Measurements from ENCODE around the gene TDRD5.

TDRD5 gene

DNA sequence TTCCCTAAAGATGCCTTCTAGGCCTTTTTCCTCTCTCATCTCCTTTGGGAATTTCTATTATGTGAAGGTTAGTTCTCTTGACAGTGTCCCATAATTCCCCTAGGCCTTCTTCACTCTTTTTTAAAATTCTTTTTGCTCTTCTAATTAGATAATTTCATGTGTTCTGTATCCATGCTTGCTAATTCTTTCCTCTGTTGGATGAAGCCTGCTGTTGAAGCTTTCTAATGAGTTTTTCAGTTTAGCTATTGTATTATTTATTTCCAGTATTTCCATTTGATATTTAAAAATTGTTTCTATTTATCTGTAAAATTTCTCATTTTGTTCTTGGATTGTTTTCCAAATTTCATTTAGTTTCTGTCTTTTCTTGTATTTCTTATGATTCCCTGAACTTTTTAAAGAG lies 123.0 kb downstream of the TDRD5 start:
- no peaks in the 10 kb centered on the region for H3K4me1 ChIP-seq (ENCODE audit: control insufficient read depth, low read length)
- no peaks in the 10 kb centered on the region for H3K9me2 ChIP-seq (replicated peaks; ENCODE audit: control insufficient read depth, low read length)
- no peaks in the 10 kb centered on the region for H4K20me1 ChIP-seq (ENCODE audit: control insufficient read depth, insufficient read depth, low read depth, low read length)
- 0 out of 2 replicates have a peak, but pooled peaks cover 2% of the 10 kb centered on the region for H3K27me3 ChIP-seq (ENCODE audit: control insufficient read depth, low read length)
- no peak for TF ChIP-seq EZH2phosphoT487 (IDR thresholded peaks at IDR 0.05; ENCODE audit: borderline replicate concordance, low read length)
- TF ChIP-seq, protein P1, sequence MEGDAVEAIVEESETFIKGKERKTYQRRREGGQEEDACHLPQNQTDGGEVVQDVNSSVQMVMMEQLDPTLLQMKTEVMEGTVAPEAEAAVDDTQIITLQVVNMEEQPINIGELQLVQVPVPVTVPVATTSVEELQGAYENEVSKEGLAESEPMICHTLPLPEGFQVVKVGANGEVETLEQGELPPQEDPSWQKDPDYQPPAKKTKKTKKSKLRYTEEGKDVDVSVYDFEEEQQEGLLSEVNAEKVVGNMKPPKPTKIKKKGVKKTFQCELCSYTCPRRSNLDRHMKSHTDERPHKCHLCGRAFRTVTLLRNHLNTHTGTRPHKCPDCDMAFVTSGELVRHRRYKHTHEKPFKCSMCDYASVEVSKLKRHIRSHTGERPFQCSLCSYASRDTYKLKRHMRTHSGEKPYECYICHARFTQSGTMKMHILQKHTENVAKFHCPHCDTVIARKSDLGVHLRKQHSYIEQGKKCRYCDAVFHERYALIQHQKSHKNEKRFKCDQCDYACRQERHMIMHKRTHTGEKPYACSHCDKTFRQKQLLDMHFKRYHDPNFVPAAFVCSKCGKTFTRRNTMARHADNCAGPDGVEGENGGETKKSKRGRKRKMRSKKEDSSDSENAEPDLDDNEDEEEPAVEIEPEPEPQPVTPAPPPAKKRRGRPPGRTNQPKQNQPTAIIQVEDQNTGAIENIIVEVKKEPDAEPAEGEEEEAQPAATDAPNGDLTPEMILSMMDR (IDR thresholded peaks at IDR 0.05; ENCODE audit: low read depth, low read length, poor library complexity, severe bottlenecking) = no peak
- no peak overlapping the region for H3K4me2 ChIP-seq (ENCODE audit: low read length)
- H3K4me3 ChIP-seq (ENCODE audit: low read length) = no peak overlapping the region
- no peak overlapping the region for H3K27ac ChIP-seq (ENCODE audit: low read depth, low read length)
- no peaks in the 10 kb centered on the region for H3K79me2 ChIP-seq (ENCODE audit: control insufficient read depth, low read length)
- no peaks in the 10 kb centered on the region for H3F3A ChIP-seq (ENCODE audit: control insufficient read depth, insufficient read depth)
- no peaks in the 10 kb centered on the region for H3K36me3 ChIP-seq (ENCODE audit: control insufficient read depth, low read length)
- peaks cover 14% of the 10 kb centered on the region for H3K9me3 ChIP-seq (ENCODE audit: control insufficient read depth, insufficient read depth, low read length)

DNA sequence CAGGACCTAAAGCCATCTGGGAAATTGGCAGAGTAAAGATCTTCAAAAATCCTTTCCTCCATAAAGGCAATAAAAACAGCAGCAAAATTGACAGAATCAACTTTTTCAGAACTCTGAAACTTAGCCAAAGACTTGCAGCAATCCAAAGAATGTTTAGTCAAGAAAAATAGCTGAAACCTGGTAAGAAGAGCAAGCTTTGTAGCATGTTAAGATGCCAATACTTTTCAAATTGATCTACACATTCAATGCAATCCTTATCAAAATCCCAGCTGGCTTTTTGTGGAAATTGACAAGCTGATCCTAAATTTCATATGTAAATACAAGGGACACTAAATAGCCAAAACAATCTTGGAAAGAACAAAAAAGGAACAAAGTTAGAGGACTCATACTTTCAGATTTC lies 127.6 kb downstream of the TDRD5 start:
- Histone ChIP-seq H4K20me1 (ENCODE audit: control insufficient read depth, insufficient read depth, low read depth, low read length) (no peaks in the 10 kb centered on the region), H3K27ac (ENCODE audit: low read depth, low read length) (no peak overlapping the region), H3F3A (ENCODE audit: control insufficient read depth, insufficient read depth) (no peaks in the 10 kb centered on the region), H3K4me2 (ENCODE audit: low read length) (no peak overlapping the region), H3K27me3 (ENCODE audit: control insufficient read depth, low read length) (no peaks in the 10 kb centered on the region), H3K4me3 (ENCODE audit: low read length) (no peak overlapping the region), H3K9me3 (ENCODE audit: control insufficient read depth, insufficient read depth, low read length) (peaks cover 12% of the 10 kb centered on the region), H3K4me1 (ENCODE audit: control insufficient read depth, low read length) (no peaks in the 10 kb centered on the region), H3K9me2 (replicated peaks; ENCODE audit: control insufficient read depth, low read length) (no peaks in the 10 kb centered on the region), H3K79me2 (ENCODE audit: control insufficient read depth, low read length) (no peaks in the 10 kb centered on the region), H3K36me3 (ENCODE audit: control insufficient read depth, low read length) (no peaks in the 10 kb centered on the region)
- no peak for TF ChIP-seq EZH2phosphoT487 (IDR thresholded peaks at IDR 0.05; ENCODE audit: borderline replicate concordance, low read length)
- TF ChIP-seq, protein P1 (IDR thresholded peaks at IDR 0.05; ENCODE audit: low read depth, low read length, poor library complexity, severe bottlenecking) = no peak

DNA sequence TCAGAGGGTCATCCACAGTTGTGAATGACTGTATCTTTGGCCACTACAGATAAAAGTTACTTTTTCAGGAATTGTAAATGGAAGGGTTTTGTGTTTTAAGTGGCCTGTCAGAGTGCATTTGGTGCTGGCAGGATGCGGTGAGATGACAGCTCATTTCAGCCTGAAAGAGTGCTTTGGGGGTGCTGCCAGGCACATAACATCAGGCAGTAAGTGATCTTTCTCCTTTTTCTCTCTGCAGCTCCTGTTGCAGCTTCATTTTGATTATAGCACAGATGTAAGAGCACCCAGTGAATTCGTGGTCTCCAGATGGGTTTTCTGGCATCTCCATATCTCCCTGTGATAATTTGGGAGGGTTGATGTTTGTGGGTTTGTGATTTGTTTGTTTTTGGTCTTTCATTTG lies 136.6 kb downstream of the TDRD5 start:
- Histone ChIP-seq H3F3A (ENCODE audit: control insufficient read depth, insufficient read depth) (no peaks in the 10 kb centered on the region), H3K79me2 (ENCODE audit: control insufficient read depth, low read length) (no peaks in the 10 kb centered on the region), H3K36me3 (ENCODE audit: control insufficient read depth, low read length) (no peaks in the 10 kb centered on the region), H3K9me3 (ENCODE audit: control insufficient read depth, insufficient read depth, low read length) (no peaks in the 10 kb centered on the region), H4K20me1 (ENCODE audit: control insufficient read depth, insufficient read depth, low read depth, low read length) (no peaks in the 10 kb centered on the region), H3K4me2 (ENCODE audit: low read length) (no peak overlapping the region), H3K27me3 (ENCODE audit: control insufficient read depth, low read length) (peaks cover 5% of the 10 kb centered on the region; the same call in 1 of the 2 replicates), H3K4me1 (ENCODE audit: control insufficient read depth, low read length) (no peaks in the 10 kb centered on the region), H3K27ac (ENCODE audit: low read depth, low read length) (no peak overlapping the region), H3K9me2 (replicated peaks; ENCODE audit: control insufficient read depth, low read length) (no peaks in the 10 kb centered on the region), H3K4me3 (ENCODE audit: low read length) (no peak overlapping the region)
- no peak for TF ChIP-seq EZH2phosphoT487 (IDR thresholded peaks at IDR 0.05; ENCODE audit: borderline replicate concordance, low read length)

DNA sequence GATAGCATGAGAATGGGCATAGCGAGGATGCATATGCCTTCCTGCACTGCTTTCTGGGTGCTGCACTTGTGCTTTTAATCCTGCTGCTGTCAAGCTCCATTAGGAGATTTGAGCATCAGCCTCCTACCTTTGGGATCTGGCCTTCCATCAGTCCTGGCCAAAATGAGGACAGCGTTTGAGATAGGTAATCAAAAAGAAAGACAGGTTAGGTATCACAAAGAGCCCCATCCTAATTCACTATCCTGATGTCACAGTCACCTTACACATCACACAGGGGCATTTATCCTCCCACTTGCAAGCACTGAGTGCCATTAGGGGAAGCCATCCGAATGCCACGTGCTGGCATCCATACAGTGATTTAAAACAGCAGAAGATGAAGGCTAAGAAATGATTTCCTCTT lies 138.2 kb downstream of the TDRD5 start:
- Histone ChIP-seq H3K27me3 (ENCODE audit: control insufficient read depth, low read length) (peaks cover 5% of the 10 kb centered on the region; the same call in 1 of the 2 replicates), H3K4me2 (ENCODE audit: low read length) (no peak overlapping the region), H3K36me3 (ENCODE audit: control insufficient read depth, low read length) (no peaks in the 10 kb centered on the region), H3K27ac (ENCODE audit: low read depth, low read length) (no peak overlapping the region), H3K9me2 (replicated peaks; ENCODE audit: control insufficient read depth, low read length) (no peaks in the 10 kb centered on the region), H3K4me3 (ENCODE audit: low read length) (no peak overlapping the region), H3K4me1 (ENCODE audit: control insufficient read depth, low read length) (no peaks in the 10 kb centered on the region), H3K9me3 (ENCODE audit: control insufficient read depth, insufficient read depth, low read length) (no peaks in the 10 kb centered on the region), H4K20me1 (ENCODE audit: control insufficient read depth, insufficient read depth, low read depth, low read length) (no peaks in the 10 kb centered on the region), H3F3A (ENCODE audit: control insufficient read depth, insufficient read depth) (no peaks in the 10 kb centered on the region), H3K79me2 (ENCODE audit: control insufficient read depth, low read length) (no peaks in the 10 kb centered on the region)
- TF ChIP-seq, protein P1 (IDR thresholded peaks at IDR 0.05; ENCODE audit: low read depth, low read length, poor library complexity, severe bottlenecking) = no peak
- no peak for TF ChIP-seq EZH2phosphoT487 (IDR thresholded peaks at IDR 0.05; ENCODE audit: borderline replicate concordance, low read length)
